Neural cell (in vitro differentiated cells): ENCODE measurements around the gene PARD6A. TPM values are rescaled to one million over a fixed set of nuclear protein-coding genes. Genes with fewer than 3 reads are reported as not detected.

Source experiments
- H2AFZ ChIP-seq: fragments of 200-600, 300-800 bp; sonication (generic), shearing (Covaris generic); 2 replicates; pipeline ENCODE4 v1.6.0; 2014; ENCODE audit warnings: low read depth, mild to moderate bottlenecking, antibody characterized with exemption, low read length, moderate library complexity
- H3F3A ChIP-seq: fragments of 200-600 bp; shearing (Covaris generic); 2 replicates; pipeline ENCODE4 v1.6.1; 2016; ENCODE audit warnings: mild to moderate bottlenecking, moderate library complexity, mixed read lengths, antibody characterized with exemption, low read length; ENCODE audit not compliant: insufficient read depth, poor library complexity, severe bottlenecking
- H3K27ac ChIP-seq: fragments of 200-600, 300-800 bp; sonication (generic), shearing (Covaris generic); 2 replicates; pipeline ENCODE4 v1.5.1; 2014; ENCODE audit warnings: mild to moderate bottlenecking, low read length, moderate library complexity
- H3K27me3 ChIP-seq: fragments of 300-800, 200-600 bp; sonication (generic), shearing (Covaris generic); 2 replicates; pipeline ENCODE4 v1.6.0; 2014; ENCODE audit warnings: mild to moderate bottlenecking, low read depth, low read length, moderate library complexity; ENCODE audit not compliant: insufficient read depth
- H3K36me3 ChIP-seq: fragments of 300-800, 200-600 bp; sonication (generic), shearing (Covaris generic); 2 replicates; pipeline ENCODE4 v1.5.1; 2014; ENCODE audit warnings: mild to moderate bottlenecking, antibody characterized with exemption, low read length, moderate library complexity; ENCODE audit not compliant: insufficient read depth
- H3K4me2 ChIP-seq: fragments of 300-800, 200-600 bp; sonication (generic), shearing (Covaris generic); 2 replicates; pipeline ENCODE4 v1.6.0; 2014; ENCODE audit warnings: mild to moderate bottlenecking, low read length
- H3K4me3 ChIP-seq: fragments of 300-800, 200-600 bp; sonication (generic), shearing (Covaris generic); 2 replicates; pipeline ENCODE4 v1.5.1; 2014; ENCODE audit warnings: mild to moderate bottlenecking, low read length, moderate library complexity
- H3K79me2 ChIP-seq: fragments of 200-600 bp; shearing (Covaris generic); replicated peaks from 2 replicates; pipeline ENCODE4 v1.6.0; 2014; ENCODE audit warnings: mild to moderate bottlenecking, low read length, moderate library complexity; ENCODE audit not compliant: insufficient read depth
- H3K9ac ChIP-seq: fragments of 300-800, 200-600 bp; sonication (generic), shearing (Covaris generic); 2 replicates; pipeline ENCODE4 v1.6.1; 2016; ENCODE audit warnings: mild to moderate bottlenecking, low read length, mixed read lengths
- H3K9me2 ChIP-seq: fragments of 200-600 bp; shearing (Covaris generic); 2 replicates; pipeline ENCODE4 v1.6.1; 2016; ENCODE audit warnings: mild to moderate bottlenecking, low read length, mixed read lengths; ENCODE audit not compliant: insufficient read depth
- H3K9me3 ChIP-seq: fragments of 200-600, 300-800 bp; sonication (generic), shearing (Covaris generic); 2 replicates; pipeline ENCODE4 v1.6.1; 2016; ENCODE audit warnings: mild to moderate bottlenecking, mixed run types, low read length, moderate library complexity, mixed read lengths
- H4K20me1 ChIP-seq: fragments of 200-600 bp; shearing (Covaris generic); 2 replicates; pipeline ENCODE4 v1.6.1; 2016; ENCODE audit warnings: mild to moderate bottlenecking, mixed run types; ENCODE audit not compliant: insufficient read depth
- CTCF ChIP-seq: fragments of 450-650 bp; IDR thresholded peaks from 2 replicates; pipeline ENCODE4 v1.5.1; 2014; ENCODE audit warnings: antibody characterized with exemption, mild to moderate bottlenecking, moderate library complexity; ENCODE audit not compliant: poor library complexity, severe bottlenecking
- EP300 ChIP-seq: fragments of 450-650 bp; conservative IDR thresholded peaks from 2 replicates; pipeline ENCODE4 v1.6.1; 2014; ENCODE audit warnings: antibody characterized with exemption, mild to moderate bottlenecking, moderate library complexity; ENCODE audit not compliant: poor library complexity, severe bottlenecking
- EZH2 ChIP-seq: fragments of 200-600, 300-800 bp; shearing (Covaris generic), sonication (generic); IDR thresholded peaks from 2 replicates; pipeline ENCODE4 v1.6.1; 2014; ENCODE audit warnings: antibody characterized with exemption, low read length, borderline replicate concordance, mild to moderate bottlenecking; ENCODE audit not compliant: insufficient read depth, poor library complexity, severe bottlenecking
- MXI1 ChIP-seq: fragments of 450-650 bp; conservative IDR thresholded peaks from 2 replicates; pipeline ENCODE4 v1.6.1; 2014; ENCODE audit warnings: antibody characterized with exemption, mild to moderate bottlenecking; ENCODE audit not compliant: poor library complexity, severe bottlenecking
- POLR2AphosphoS5 ChIP-seq: IDR thresholded peaks from 2 replicates; pipeline ENCODE4 v1.6.1; 2012
- RAD21 ChIP-seq: fragments of 450-650 bp; conservative IDR thresholded peaks from 2 replicates; pipeline ENCODE4 v1.6.1; 2014; ENCODE audit warnings: antibody characterized with exemption, mild to moderate bottlenecking, moderate library complexity
- REST ChIP-seq: IDR thresholded peaks from 2 replicates; pipeline ENCODE4 v1.6.1; 2012; ENCODE audit warnings: borderline replicate concordance
- SMC3 ChIP-seq: fragments of 450-650 bp; conservative IDR thresholded peaks from 2 replicates; pipeline ENCODE4 v1.6.1; 2014; ENCODE audit warnings: antibody characterized with exemption, mild to moderate bottlenecking, moderate library complexity; ENCODE audit not compliant: poor library complexity
- TAF1 ChIP-seq: IDR thresholded peaks from 2 replicates; pipeline ENCODE4 v1.6.1; 2012; ENCODE audit warnings: low read depth
- polyA plus RNA-seq: library from polyadenylated mRNA; depleted of rRNA; stranded (reverse); fragments of >200 nt; gene quantifications from 2 replicates; pipeline ENCODE4 v1.2.3, GENCODE V29; 2014

The PARD6A gene
- polyA plus RNA-seq, 1 donor from 2014 or later, result 34.8 TPM

GRCh38 chr16:67652578-67653127, 8.1 kb upstream of the PARD6A start:
- Histone ChIP-seq H3K36me3 (no peaks in the 10 kb centered on the region), H3K9ac (peak overlapping the region; percentile 80), H4K20me1 (no peaks in the 10 kb centered on the region), H2AFZ (no peak overlapping the region), H3K9me3 (no peaks in the 10 kb centered on the region), H3K4me2 (no peak overlapping the region), H3K9me2 (no peaks in the 10 kb centered on the region), H3K79me2 (no peaks in the 10 kb centered on the region), H3F3A (no peaks in the 10 kb centered on the region), H3K27me3 (peaks cover 35% of the 10 kb centered on the region), H3K4me3 (peak overlapping the region; percentile 97), H3K27ac (no peak overlapping the region)
- no peak for TF ChIP-seq RAD21
- no peak for TF ChIP-seq REST
- no peak for TF ChIP-seq TAF1
- no peak for TF ChIP-seq EP300
- TF ChIP-seq CTCF, result no peak
- no peak for TF ChIP-seq MXI1
- TF ChIP-seq EZH2, result no peak

- Histone ChIP-seq H3K9me3 (no peaks in the 10 kb centered on the region), H3K27ac (no peak overlapping the region), H2AFZ (no peak overlapping the region), H3K27me3 (peaks cover 35% of the 10 kb centered on the region), H3K36me3 (no peaks in the 10 kb centered on the region), H4K20me1 (no peaks in the 10 kb centered on the region), H3K9me2 (no peaks in the 10 kb centered on the region), H3F3A (no peaks in the 10 kb centered on the region), H3K4me3 (peak overlapping the region; percentile 97), H3K79me2 (no peaks in the 10 kb centered on the region), H3K9ac (peak overlapping the region; percentile 80), H3K4me2 (peak overlapping the region; percentile 37)
- TF ChIP-seq RAD21 (no peak), MXI1 (peak; percentile 78), EZH2 (no peak), POLR2AphosphoS5 (peak; percentile 62), CTCF (peak; percentile 70), EP300 (no peak), REST (no peak), SMC3 (peak; percentile 47), TAF1 (no peak)
Observed at GRCh38 chr16:67653128-67653788, 7.5 kb upstream of the PARD6A start.
